Raji (cell line): Measurements from ENCODE around the gene DCAF4L1.

Source experiments
- POLR2A ChIP-seq: IDR thresholded peaks from 2 replicates; pipeline ENCODE4 v1.6.1; 2011; ENCODE audit warnings: low read depth, low read length, control low read depth; ENCODE audit not compliant: insufficient read depth

The DCAF4L1 gene

GRCh38 chr4:41976775-41977516 lies 4.6 kb upstream of the DCAF4L1 start:
- no peak for TF ChIP-seq POLR2A

- no peak for TF ChIP-seq POLR2A
These were observed 3.8 kb upstream of the DCAF4L1 start for GRCh38 chr4:41977709-41978108.

GRCh38 chr4:41982716-41983115 lies 1.2 kb downstream of the DCAF4L1 start:
- TF ChIP-seq POLR2A, result no peak

DNA sequence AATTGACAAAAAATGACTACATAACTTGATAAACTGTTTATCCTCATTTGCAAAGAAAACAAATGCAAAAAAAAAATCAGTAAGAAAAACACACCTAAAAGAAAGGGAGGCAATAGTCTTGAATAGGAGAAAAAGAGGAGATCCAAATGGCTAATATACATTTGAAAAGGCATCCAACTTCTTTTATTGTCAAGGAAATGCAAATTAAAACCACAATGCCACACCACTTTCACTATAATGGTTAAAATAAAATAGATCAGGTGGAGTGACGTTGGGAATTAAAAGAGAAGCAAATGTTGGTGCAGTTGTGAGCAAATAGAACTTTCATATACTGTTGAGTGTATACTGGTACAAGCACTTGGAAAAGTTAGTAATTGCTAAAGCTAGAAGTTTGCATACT lies 3.6 kb downstream of the DCAF4L1 start:
- TF ChIP-seq POLR2A, result no peak

DNA sequence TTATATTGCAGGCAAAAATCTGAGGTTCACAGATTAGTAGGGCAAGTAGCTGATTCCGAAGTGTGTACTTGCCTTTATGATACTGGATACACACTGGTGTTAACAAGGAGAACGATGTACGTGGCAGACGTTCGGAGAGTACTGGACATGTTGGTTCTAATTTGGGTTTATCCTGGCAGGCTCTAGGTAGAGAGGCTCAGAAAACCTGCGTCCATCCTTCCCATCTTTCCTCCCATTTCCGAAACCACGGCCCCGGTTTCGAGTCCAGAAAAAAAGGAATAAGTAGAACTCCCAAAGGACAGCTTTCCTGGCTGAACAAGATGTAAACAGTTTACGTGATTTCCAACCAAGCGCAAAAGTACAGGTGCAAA lies 8.4 kb downstream of the DCAF4L1 start:
- TF ChIP-seq POLR2A, result no peak

GRCh38 chr4:41990365-41991111 lies 9.0 kb downstream of the DCAF4L1 start, which contains the start of gene SLC30A9:
TSS of gene SLC30A9 (plus strand) at chr4:41990530. CDS start at chr4:41990652, 122 bp downstream.
- TF ChIP-seq POLR2A, result peak; percentile 94

DNA sequence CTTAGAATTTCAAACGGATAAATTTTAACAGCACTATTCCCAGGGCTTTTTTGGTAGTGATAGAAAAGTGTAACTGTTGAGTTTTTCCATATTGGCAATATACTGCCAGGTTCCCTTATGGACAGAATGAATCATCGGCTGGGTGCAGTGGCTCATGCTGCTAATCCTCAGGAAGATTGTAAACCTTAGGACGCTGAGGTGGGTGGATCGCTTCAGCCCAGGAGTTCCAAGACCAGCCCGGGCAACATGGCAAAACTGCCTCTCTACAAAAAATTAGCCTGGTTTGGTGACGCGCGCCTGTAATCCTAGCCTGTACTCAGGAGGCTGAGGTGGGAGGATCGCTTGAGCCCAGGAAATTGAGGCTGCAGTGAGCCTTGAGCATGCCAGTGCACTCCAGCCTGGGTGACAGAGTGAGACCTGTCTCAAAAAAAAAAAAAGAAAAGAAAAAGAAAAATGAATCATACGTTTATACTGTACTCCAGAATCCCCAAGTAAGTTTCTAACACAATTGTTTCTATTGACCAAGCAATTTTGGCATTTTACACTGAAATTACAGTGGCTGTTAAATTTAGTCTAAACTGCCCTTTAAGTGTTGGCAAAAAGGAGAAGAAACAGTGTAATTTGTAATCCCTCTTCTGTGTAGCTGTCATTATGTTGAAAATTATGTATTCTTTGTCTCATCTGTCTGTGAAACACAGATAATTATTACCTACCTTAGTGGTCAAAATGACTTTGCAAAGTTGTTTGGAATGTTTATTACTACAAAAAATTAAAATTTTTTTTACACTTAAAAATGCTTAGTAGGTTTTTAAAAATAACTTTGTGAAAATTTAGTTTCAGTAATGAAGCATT lies 10.6 kb downstream of the DCAF4L1 start:
- no peak for TF ChIP-seq POLR2A

DNA sequence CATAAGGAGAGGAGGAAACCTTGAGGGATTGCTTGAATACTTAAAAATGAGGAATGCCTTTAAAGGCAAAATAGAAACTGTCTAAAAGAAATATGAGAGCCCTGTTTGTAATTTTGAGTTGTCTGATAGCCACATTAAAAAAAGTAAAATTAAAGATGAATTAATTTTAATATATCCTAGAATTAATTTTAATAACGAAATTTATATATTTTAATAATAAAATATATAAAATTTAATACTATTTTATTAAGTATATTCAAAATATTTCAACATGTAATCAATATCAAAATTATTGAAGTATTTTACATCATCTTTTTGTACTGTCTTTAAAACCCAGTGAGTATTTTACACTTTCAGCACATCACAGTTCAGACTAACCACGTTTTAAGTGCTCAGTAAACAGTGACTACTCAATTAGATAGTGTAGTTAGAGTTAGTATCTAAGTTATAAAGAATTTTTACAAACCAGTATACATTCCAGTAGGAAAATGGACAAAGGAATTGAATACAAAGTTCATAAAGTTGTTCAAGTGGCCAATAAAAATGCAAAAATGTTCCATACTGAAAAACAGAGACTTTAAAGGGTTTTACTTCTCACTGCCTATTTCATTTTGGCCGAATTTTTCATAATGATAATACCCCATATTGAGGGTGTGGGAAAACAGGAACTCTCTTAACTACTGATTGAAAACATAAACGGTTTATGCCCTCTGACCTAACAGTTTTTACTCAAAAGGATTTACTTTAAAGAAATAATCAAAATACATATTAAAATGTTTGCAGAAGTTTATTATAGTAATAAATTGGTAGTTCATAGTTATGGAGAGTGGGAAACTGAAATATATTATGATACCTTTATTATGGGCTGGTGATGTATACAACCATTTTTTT lies 11.7 kb downstream of the DCAF4L1 start:
- TF ChIP-seq POLR2A, result no peak

DNA sequence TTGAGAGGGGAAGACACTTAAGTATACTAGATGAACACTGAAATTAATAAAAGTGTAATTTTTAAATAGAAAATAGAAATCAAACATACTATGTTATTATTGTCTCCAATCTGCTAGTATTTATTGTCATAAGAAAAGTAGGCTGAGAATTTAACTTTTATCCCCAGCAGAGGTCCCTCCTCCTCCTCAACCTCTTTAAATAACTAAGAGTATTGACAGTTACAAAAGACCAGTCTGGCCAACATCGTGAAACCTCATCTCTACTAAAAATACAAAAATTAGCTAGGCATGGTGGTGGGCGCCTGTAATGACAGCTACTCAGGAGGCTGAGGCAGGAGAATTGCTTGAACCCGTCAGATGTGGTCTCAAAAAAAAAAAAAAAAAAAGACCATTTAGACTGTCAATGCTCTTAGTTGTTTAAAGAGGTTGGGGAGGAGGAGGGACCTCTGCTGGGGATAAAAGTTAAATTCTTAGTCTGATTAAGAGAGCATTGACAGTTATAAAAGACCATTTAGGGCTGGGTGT lies 13.0 kb downstream of the DCAF4L1 start:
- no peak for TF ChIP-seq POLR2A

- TF ChIP-seq POLR2A, result no peak
These were observed 16.5 kb downstream of the DCAF4L1 start for GRCh38 chr4:41998019-41998418.

- TF ChIP-seq POLR2A, result no peak
These were observed 17.8 kb downstream of the DCAF4L1 start for GRCh38 chr4:41999321-41999720.

DNA sequence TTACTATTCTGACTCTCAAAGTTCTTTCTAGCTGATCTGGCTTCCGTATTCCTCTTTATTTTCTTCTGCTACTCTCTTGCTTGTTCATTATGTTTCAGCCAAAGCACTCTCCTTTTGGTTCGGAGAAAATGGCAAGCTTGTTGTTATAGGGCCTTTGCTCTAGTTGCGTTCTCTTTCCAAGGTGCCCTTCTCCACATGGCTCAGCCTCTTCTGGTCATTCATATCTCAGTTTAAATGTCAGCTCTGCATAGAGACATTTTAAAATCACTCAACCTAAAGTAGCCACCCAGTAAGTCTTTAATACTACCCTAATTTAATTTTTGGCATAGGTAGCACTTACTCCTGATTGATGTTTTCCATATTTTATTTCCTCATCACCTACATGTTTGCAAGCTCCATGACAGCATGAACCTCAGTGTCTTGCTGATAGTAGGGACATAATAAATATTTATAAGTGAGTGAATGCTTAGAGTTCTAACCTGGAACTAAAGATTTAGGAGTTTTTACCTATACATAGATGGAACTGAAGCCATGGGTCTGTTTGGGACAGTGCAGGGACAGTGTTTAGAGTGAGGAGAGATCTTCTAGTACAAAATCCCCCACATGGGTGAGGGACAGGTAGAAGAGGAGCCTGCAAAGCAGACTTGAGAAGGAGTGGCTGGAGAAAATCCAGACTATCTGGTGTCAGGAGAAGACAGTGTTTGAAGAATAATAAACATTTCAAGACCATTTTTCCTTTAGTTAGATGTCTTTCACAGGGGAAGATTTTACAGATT lies 26.6 kb downstream of the DCAF4L1 start:
- TF ChIP-seq POLR2A, result no peak

GRCh38 chr4:42015438-42015837 lies 33.9 kb downstream of the DCAF4L1 start:
- no peak for TF ChIP-seq POLR2A
